ENCODE measurements around the gene RAB1A.

GRCh38 chr2:65107530-65107929 lies 22.4 kb downstream of the RAB1A start:
- TF ChIP-seq, protein P1, sequence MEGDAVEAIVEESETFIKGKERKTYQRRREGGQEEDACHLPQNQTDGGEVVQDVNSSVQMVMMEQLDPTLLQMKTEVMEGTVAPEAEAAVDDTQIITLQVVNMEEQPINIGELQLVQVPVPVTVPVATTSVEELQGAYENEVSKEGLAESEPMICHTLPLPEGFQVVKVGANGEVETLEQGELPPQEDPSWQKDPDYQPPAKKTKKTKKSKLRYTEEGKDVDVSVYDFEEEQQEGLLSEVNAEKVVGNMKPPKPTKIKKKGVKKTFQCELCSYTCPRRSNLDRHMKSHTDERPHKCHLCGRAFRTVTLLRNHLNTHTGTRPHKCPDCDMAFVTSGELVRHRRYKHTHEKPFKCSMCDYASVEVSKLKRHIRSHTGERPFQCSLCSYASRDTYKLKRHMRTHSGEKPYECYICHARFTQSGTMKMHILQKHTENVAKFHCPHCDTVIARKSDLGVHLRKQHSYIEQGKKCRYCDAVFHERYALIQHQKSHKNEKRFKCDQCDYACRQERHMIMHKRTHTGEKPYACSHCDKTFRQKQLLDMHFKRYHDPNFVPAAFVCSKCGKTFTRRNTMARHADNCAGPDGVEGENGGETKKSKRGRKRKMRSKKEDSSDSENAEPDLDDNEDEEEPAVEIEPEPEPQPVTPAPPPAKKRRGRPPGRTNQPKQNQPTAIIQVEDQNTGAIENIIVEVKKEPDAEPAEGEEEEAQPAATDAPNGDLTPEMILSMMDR (IDR thresholded peaks at IDR 0.05), result no peak
- no peak for TF ChIP-seq POLR2AphosphoS5 (IDR thresholded peaks at IDR 0.05)

All from gastroesophageal sphincter (tissue), 3 donors.